Measurements from ENCODE around the gene UBE2J1.
"Not testable (repeated sequence)": the region's sequence is repeated elsewhere in the genome, so short reads cannot be mapped to it uniquely, and the experiment has no call there.

Gene UBE2J1

GRCh38 chr6:89320012-89320559, 32.4 kb downstream of the UBE2J1 start:
- no peak for DNase-seq (ENCODE audit: low spot score)

- DNase-seq (ENCODE audit: low spot score) = no peak
Observed at GRCh38 chr6:89317067-89317466, 35.5 kb downstream of the UBE2J1 start.

- no peak for DNase-seq (ENCODE audit: low spot score)
Observed at GRCh38 chr6:89315249-89315885, 37.2 kb downstream of the UBE2J1 start, which contains the start of gene GABRR2. GABRR2 (minus strand) TSS chr6:89315299; CDS start chr6:89315165, 134 bp downstream.

- DNase-seq (ENCODE audit: low spot score) = no peak
Observed at GRCh38 chr6:89314692-89315091, 37.8 kb downstream of the UBE2J1 start.

- DNase-seq (ENCODE audit: low spot score) = peak; percentile 89
Observed at GRCh38 chr6:89313006-89313405, 39.5 kb downstream of the UBE2J1 start.

GRCh38 chr6:89311853-89312531, 40.5 kb downstream of the UBE2J1 start:
- peak; percentile 60 for DNase-seq (ENCODE audit: low spot score)

- no peak for DNase-seq (ENCODE audit: low spot score)
Observed at GRCh38 chr6:89311530-89311852, 41.0 kb downstream of the UBE2J1 start.

- DNase-seq (ENCODE audit: low spot score) = no peak
Observed at GRCh38 chr6:89310929-89311328, 41.6 kb downstream of the UBE2J1 start.

- DNase-seq (ENCODE audit: low spot score) = no peak
Observed at GRCh38 chr6:89308525-89309395, 43.8 kb downstream of the UBE2J1 start.

- DNase-seq (ENCODE audit: low spot score) = not testable (repeated sequence)
Observed at GRCh38 chr6:89304517-89304916, 48.0 kb downstream of the UBE2J1 start.

- DNase-seq (ENCODE audit: low spot score) = no peak
Observed at GRCh38 chr6:89302936-89303335, 49.6 kb downstream of the UBE2J1 start.

- DNase-seq (ENCODE audit: low spot score) = peak; percentile 1
Observed at GRCh38 chr6:89302195-89302770, 50.2 kb downstream of the UBE2J1 start.

GRCh38 chr6:89301586-89302194, 50.8 kb downstream of the UBE2J1 start:
- no peak for DNase-seq (ENCODE audit: low spot score)

- DNase-seq (ENCODE audit: low spot score) = no peak
Observed at GRCh38 chr6:89299466-89299850, 53.1 kb downstream of the UBE2J1 start.

GRCh38 chr6:89298680-89299465, 53.6 kb downstream of the UBE2J1 start:
- no peak for DNase-seq (ENCODE audit: low spot score)

- DNase-seq (ENCODE audit: low spot score) = peak; percentile 86
Observed at GRCh38 chr6:89297695-89298351, 54.7 kb downstream of the UBE2J1 start.

- no peak for DNase-seq (ENCODE audit: low spot score)
Observed at GRCh38 chr6:89295981-89296380, 56.5 kb downstream of the UBE2J1 start.

GRCh38 chr6:89295116-89295515, 57.4 kb downstream of the UBE2J1 start:
- not testable (repeated sequence) for DNase-seq (ENCODE audit: low spot score)

GRCh38 chr6:89291256-89291819, 61.2 kb downstream of the UBE2J1 start:
- DNase-seq (ENCODE audit: low spot score) = no peak
